Hematopoietic multipotent progenitor cell treated with erythropoietin and hydrocortisone succinate and interleukin-3 and kit ligand, for 6 days (in vitro differentiated cells): ENCODE results near the gene FILIP1L.
A peak's percentile ranks its signal among the peaks of the same experiment; 100 is the strongest.

Source experiments
- DNase-seq: peaks from one replicate; pipeline ENCODE4 v3.0.0-alpha.2; 2015

The FILIP1L gene

DNA sequence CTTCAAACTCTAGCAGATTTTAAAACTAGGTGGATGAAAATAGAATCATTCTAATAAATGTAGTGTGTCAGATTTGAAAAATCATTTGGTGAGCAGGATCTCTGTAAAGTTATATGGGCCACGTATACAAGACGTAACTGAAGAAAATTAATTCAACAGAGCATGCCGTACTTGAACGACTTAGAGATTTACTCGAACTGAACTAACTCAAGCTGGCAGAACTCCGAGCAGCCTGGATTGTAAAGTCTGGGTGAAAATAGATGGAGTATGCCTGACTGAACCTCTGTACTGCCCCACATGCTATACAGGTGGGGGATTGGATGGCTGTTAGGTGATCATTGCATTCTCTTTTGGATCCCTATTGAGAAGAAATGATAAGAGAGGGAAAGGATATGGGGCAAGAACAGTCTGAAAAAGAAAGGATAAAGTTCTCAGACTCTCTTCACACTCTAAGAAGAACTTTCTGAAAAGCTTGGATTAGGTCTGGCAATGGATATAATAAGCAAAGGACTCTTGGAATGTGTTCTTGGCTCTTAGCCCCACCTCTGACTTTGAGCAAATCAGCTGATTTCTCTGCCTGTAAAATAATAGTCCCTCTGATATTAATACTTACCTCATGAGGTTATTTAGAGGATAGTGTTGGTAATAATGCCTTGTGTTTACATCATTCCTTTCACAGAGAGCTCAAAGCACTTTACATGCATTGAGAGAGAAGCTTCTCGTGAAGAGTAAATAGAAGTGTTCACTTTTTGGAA lies 147.5 kb downstream of the FILIP1L start:
- DNase-seq: no peak

DNA sequence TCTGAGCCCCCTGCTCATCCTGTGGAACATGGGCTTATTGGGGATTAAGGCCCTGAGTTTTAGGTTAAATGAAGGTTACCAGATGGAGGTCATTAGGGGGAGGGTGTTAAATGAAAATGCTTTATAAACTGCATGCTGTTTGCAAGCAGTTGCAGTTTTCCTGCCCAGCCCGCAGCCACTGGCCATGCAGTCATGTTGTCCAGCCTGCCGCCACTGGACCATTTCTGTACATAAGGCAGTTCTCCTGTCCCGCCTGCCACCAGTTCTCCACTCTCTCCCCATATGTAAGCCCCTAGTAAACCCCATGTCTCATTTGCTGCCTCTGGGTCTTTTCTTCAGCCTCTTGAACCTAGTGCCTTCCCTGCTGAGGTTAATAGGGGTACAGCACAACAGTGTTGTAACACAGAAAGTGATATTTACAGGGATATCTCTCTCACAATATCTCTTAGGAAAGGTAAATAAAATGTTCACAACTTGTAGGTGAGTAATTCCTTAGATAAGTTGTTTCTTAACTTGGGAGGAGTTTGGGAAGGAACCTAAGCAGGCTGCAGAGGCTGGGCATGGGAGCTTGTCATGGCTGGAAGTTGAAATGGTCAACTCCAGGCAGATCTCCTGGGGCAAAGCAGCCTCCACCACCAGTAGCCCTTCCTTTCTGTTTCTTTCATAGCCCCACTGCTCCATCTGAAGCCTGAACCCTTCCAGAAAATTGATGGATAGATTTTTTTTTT lies 148.5 kb downstream of the FILIP1L start:
- no peak for DNase-seq

DNA sequence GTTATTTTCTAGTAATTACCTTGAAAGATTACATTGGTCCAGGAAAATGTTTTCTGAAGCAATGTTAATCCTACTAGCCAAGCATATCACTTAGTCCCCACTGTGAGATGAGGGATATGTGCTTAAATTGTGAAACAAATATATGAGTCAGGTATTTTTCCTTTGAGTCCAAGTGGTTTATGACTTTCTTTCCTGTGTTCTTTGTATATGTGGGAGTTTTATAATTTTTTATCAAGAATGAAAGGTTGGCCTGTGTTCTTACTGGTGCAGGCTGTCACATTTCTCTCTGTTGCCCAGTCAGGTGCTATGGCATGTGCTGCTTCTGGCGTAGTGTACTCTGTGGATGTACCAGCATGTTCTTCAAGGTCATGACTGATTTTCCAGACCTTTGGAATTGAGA lies 149.2 kb downstream of the FILIP1L start:
- DNase-seq: no peak

GRCh38 chr3:99962703-99963102 lies 151.6 kb downstream of the FILIP1L start:
- DNase-seq: no peak

GRCh38 chr3:99961756-99962515 lies 152.4 kb downstream of the FILIP1L start:
- no peak for DNase-seq

- DNase-seq: no peak
These were observed 153.4 kb downstream of the FILIP1L start for GRCh38 chr3:99960941-99961340.

- DNase-seq: no peak
These were observed 154.0 kb downstream of the FILIP1L start for GRCh38 chr3:99960123-99960878.

DNA sequence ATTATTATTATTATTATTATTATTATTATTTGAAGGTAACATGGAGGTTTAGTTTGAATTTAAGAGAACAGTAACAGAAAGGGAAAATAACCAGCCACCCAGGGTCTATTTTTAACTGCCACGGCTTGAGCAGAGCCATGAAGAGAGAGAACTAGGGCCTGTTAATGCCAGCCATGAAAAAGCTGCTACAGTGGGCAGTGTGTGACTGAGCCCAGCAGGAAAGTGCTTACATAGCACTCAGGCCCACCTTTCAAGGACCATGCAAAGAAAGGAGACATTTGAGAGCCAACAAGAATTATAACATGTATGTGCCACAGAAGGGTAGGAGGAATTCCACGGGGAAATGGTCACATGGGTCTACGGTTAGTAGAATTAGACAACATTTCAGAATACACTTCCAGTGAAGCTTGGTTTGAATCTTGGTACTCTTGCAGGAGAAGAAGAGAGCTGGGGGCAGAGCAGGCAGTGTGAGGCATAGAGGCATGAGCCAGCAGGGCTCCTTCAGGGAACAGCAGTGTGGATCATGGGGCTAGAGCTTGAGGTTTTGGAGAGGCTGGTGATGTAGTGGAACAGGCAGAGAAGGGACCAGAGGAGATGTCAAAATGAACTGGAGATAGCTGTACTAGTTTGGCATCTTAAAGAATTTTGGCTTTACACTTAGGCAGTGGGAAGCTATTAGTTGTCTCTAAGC lies 155.9 kb downstream of the FILIP1L start:
- no peak for DNase-seq

- DNase-seq: peak; percentile 20
These were observed 157.0 kb downstream of the FILIP1L start for GRCh38 chr3:99957151-99957796.

- no peak for DNase-seq
These were observed 158.3 kb downstream of the FILIP1L start for GRCh38 chr3:99955773-99956562.

DNA sequence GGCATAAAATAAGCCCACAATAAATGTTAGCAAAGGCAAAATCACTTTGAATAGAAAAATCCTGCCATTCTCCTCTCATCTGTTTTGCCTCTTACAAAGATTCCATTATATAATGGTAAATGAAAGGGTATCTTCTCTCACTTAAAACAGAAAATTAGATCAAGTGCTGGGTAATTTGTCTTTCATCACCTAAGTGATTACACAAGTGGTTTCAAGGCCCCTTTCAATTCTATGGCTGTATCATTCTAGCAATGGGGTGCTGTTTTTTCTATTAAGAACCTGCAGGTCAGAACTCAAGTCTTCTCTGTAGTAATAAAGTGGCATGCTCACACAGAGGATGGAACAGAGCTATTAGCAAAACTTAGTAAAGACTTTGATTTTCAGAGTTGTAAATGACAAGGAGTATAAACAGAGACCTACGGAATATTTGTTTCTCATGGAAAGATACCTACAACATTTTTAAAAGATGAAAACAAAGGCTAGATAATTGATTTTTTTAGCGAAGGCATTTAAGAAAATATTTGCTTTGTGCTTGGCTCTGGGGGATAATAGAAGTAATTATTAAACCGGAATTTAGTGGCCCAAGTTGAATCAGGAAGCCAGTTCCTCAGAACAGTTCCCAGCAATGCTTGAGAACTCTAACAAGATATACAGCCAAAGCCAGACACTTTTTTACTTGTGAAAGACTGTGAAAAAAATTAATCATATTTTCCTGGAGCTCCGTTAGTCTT lies 159.2 kb downstream of the FILIP1L start:
- DNase-seq: no peak

GRCh38 chr3:99953596-99953995 lies 160.7 kb downstream of the FILIP1L start:
- DNase-seq: peak; percentile 71

GRCh38 chr3:99952306-99952705 lies 162.0 kb downstream of the FILIP1L start:
- no peak for DNase-seq

GRCh38 chr3:99951701-99952100 lies 162.6 kb downstream of the FILIP1L start:
- no peak for DNase-seq

GRCh38 chr3:99950921-99951320 lies 163.4 kb downstream of the FILIP1L start:
- no peak for DNase-seq

GRCh38 chr3:99949956-99950670 lies 164.2 kb downstream of the FILIP1L start:
- no peak for DNase-seq

- DNase-seq: no peak
These were observed 165.7 kb downstream of the FILIP1L start for GRCh38 chr3:99948467-99949089.

DNA sequence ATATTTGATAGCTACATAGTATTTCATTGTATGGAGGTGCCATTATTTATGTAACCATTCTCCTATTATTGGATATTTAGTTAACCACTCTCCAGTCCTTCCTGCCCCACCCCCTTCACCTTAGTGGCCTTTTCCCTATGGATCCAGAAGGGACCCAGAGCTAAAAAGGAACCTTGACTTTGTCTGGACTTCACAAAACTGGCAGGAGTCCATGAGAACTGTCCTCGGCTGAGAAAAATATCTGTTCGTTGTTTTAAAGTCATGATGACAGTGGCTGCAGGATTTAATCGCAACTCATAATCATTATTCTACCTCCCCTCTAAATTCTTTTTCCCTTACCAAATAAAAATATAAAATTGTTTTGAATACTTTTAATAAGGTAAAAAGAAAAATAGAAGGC lies 166.9 kb downstream of the FILIP1L start:
- DNase-seq: no peak
